Epithelial cell of prostate (primary cell): ENCODE data around the gene AK8.

ENCODE experiments used
- DNase-seq: peaks from one replicate; pipeline ENCODE4 v3.0.0-alpha.2; 2011; ENCODE audit warnings: low read depth, low spot score
- H3K27ac ChIP-seq: fragments of 450-650 bp; 2 replicates; pipeline ENCODE4 v1.5.1; 2017; ENCODE audit warnings: mild to moderate bottlenecking

The AK8 gene

DNA sequence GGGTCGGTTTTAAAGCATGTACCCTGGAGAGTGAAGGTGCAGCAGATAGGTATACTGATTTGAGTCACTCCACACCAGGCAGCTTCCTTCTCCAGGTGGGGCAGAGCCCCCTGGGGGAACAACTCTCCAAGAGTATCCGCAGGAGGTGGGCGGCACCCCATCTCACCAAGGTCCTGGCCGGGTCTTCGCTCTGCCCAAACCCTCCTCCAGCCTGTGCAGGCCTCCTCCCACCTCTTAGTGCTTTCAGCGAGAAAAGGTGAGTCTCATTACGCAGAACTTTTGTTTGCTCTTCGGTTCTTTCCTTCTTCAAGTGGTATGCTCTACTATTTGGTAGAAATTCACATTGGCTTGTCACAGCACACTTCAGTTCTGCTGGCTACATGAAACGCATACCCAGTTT, 14.3 kb upstream of the AK8 start:
- no peak for DNase-seq
- no peak overlapping the region for H3K27ac ChIP-seq

DNA sequence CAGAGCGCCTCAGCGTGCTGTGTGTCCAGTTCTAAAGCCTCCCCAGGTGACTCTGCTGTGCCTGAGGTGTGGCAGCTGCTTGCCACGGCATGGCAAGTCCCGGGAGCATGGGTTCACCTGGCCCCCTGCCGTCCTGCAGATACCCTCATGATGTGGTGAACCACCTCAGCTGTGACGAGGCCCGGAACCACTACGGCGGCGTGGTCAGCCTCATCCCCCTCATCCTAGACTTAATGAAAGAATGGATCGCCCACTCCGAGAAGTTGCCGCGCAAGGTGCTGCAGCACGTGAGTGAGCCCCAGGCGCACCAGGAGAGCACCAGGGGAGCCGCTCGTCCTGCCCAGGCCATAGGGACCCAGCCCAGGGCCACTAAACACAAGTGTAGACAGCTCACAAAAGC, 10.1 kb upstream of the AK8 start:
- DNase-seq = no peak
- H3K27ac ChIP-seq = no peak overlapping the region

DNA sequence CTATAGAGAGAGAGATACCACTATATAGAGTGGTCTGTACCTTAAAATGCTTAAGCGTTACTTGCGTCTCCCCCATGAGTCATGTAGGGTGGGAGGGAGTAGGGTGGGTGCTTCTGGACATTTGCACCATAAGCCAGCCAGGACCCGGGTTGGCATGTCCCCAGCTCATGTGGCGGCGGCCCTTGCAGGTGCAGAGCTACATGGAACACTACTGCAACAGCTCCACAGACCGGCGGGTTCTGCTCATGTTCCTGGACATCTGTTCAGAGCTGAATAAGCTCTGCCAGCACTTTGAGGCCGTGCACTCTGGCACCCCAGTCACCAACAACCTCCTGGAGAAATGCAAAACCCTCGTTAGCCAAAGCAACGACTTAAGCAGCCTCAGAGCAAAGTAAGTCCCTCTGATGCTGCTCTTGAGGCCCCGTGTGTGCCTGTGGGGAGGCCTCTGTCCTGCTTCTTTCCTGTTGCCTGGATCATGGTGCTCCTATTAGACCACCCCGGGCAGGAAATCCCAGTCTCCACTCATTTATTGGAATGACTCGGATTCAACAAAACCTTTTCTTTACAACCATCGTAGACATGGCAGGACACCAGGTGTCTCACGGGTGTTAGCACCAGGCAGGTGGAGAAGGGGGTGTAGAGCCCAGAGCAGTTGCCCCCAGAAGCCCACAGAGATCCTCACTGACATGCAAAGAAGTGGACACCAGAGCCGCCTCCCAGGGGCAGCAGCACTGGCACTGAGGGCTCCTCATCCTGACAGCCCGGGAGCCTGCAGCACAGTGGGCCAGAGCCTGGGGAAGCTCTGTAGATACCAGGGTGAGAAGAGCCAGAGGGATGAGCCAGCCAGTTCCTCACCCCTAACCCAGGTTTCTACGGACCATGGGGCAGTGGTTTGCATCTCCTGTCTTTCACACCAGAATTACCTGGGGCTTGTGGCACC, 9.4 kb upstream of the AK8 start:
- DNase-seq = no peak
- no peak overlapping the region for H3K27ac ChIP-seq

DNA sequence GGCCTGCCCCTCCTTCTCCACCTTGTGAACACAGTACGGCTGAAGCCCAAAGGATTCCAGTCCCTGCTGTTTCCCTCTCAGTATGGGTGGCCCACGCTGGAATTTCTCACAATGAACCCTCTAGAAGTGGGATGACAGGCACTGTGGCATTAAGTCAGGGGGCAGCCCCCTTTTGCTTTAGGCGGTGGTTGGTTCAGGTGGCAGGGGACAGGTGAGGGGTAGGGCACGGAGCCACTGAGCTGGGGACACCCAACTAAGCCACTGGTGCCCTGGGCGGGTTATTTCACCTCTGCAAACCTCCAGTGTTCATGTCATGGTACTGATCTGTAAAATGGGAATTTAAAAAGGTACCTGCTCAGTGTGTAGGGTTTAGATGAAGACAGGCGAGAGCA, 8.2 kb upstream of the AK8 start:
- DNase-seq = no peak
- H3K27ac ChIP-seq = no peak overlapping the region

DNA sequence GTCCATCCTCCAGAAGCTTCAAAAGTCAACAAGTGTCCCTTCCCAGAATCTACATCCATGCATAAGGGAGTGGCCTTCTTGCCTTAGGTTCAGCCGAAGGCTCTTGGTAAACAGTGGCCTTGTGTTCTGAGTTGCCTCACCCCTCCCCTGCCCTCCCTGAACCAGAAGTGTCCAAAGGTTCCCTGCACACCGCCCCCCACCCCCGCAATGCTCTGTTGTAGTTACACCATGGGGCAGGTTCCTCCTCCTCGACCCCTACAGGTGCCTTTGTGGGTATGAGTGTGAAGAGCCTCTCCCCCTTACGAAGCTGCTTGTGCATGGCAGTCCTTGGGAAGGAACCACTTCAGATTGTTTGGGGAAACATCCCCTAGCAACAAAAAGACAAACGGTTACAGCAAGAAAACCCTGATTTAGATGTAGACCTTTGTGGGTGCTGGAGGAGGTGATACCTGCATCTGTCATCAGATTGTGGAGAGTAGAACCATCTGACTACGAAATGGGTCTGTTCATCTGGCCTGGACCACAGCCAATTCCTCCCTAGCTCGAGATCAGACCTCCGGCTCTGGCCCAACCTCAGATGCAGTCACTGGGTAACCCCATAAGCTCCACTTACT, 7.7 kb upstream of the AK8 start:
- no peak for DNase-seq
- no peak overlapping the region for H3K27ac ChIP-seq

DNA sequence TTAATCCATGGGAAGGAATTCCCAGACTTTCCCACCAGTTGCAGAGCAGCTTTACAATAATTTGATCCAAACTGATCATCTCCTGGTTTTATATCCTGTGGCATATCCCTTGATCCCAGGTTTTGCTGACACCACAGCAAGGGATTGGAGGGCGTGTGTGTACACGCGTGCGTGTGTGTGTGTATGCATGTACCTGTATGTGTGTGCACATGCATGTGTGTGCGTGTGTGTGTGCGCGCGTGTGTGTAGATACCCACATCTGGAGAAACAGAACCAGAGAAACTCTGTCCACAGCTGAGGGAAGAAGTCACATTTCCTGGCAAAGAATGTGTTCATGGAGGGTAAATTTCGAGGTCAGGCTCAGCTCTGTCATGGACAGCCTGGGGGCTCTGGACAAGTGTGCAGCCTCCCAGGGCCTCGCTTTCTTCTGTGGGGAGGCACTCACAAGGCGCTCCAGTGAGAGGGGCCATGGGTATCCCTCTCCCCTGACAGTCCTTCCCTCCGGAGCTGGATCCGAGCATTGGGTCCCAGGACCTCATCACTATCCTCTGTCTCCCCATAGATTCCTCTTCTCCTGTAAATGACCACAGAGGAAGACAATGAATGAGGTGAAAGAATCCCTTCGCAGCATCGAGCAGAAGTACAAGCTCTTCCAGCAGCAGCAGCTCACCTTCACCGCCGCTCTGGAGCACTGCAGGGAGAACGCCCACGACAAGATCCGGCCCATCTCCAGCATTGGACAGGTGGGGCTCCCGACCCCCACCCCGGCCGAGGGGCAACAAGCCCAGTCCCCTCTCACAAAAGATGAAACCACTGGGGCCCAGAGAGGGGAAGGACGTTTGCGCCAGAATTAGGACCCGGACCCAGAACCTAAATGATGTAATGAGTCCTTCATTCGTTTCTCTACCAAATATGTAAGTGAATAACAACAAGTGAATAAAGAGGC, 5.5 kb upstream of the AK8 start:
- H3K27ac ChIP-seq = no peak overlapping the region
- no peak for DNase-seq

DNA sequence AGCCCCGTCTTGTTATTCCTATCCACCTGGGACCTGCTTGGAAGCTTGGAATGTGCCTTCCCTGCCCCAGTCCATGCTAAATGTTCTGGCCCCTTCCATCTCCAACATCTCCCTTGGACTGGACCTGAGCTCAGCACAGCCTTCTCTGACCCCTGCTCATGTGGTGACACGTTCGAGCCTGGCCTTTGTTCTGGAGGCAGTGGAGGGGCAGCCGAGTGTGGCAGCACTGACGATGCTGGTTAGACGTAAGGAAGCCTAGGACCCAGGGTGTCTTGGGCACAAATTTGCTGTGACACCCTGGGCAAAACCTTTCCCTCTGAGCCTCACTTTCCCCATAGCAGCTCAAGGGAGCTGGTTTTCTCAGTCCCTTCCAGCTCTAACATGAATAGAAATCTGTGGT, 4.5 kb upstream of the AK8 start:
- DNase-seq = no peak
- H3K27ac ChIP-seq = no peak overlapping the region

DNA sequence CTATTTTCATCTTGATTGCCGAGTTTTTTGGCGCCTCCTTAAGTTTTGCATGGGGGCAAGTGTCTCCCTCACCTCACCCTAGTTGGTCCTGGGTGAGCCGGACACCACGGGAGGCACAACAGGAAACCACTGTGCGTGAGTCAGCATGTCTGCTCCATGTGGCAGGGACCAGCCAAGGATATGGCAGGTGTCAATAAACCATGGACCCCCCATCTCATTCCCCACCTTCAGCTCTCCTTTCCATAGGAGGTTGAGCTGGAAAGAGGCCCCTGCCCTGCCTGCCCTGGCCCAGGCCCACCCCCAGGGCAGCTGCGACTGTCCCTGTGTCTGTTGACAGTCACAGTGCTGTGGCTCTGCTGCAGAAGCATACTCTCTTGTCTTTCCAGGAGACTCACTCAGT, 3.7 kb upstream of the AK8 start:
- no peak for DNase-seq
- H3K27ac ChIP-seq = no peak overlapping the region

DNA sequence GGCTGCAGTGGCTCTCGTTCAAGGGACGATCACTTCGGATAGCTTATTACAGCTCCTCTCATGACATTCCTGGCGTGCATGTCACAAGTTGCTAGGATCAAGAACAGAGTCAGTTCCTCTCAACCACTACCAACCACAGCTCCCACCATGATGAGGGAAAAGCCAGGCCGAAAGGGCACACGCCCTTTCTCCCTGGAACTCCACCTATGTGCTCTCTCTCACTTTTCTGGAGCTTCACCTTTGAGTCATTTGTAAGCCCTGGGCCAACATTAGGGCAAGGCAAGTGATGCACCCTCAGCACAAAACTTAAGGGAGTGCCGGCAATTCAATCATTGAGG, 2.2 kb upstream of the AK8 start:
- peak overlapping the region; percentile 13 for H3K27ac ChIP-seq
- DNase-seq = no peak

DNA sequence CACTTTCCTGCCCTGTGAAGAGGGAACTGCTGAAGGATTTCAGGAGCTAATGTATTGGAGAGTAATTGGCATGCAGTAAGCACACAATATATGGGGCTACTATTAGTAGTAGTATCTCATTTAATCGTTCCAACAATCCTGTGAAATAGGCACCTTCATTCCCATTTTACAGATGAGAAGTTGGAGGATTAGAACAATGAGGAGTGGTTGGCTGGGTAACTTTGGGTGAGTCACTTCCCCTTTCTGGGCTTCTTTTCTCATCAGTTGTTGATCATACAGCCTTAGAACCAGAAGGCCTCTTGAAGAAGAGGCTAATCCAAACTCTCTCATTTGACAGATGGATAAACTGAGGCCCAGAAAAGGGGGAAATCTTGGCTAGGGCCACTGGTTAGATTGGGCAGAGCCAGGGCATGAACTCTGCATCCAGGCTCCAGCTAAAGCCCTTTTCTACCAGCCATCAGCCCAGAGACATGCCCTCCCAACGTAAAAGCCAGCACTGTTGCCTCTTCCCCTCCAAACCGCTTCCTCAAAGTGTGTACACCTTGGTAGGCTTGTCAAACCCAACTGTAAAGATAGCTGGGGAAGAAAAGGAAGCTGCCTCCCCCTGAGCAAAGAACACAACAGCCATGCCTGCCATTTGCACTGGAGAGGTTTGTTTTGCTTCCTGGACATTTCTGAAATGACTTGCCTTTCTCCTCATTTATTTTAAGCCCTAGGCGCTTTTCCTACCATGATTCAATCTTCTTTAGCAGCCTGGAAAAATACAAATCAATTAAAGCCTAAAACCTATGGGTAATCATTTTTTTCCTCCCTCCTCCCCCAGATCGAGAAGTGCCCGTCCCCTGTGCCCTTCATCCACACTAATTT, 1.6 kb upstream of the AK8 start:
- no peak for DNase-seq
- H3K27ac ChIP-seq = peak overlapping the region; percentile 13

DNA sequence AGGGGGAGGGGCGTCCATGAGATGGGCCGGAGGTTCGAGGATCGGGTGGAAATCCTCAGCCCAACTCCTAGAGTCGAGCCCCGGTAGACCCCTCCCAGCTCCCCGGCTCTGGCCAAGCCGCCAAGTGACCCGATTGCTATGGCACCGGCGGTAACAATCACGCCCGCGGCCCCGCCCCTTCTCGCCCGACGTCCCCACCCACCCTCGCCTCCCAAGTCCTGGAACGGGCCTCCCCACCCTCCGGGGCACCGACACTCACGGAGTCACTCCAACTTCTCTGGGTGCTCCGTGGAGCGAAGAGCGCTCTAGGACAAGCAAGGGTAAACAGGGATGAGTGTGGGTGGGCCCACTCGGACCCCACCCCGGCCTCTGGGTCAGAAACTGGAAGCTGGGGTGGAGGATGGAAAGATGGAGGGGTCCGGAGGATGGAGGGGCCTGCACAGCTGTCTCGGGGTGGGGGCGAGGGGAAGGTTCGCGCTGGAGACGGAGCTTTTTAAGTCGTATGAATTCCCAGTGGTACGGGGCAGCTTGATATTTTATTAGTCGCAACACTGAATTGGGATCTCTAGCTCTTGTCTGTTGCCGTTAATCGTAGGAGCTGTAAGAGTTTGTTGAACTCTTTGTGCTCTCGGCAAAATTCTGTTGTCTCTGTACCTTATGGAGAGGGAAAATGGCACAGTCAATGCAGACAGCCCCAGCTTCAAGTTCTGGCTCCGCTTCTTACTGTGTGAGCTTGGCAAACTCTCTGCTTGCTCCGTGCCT, 792 bp upstream of the AK8 start, which contains the start of gene SPACA9:
TSS of gene SPACA9 (plus strand) at position 204 of the 762 bp plus-strand sequence. CDS start 5,050 bp downstream, outside the sequence.
- peak within 1 kb of the TSS; percentile 44 for H3K27ac ChIP-seq
- DNase-seq = no peak

DNA sequence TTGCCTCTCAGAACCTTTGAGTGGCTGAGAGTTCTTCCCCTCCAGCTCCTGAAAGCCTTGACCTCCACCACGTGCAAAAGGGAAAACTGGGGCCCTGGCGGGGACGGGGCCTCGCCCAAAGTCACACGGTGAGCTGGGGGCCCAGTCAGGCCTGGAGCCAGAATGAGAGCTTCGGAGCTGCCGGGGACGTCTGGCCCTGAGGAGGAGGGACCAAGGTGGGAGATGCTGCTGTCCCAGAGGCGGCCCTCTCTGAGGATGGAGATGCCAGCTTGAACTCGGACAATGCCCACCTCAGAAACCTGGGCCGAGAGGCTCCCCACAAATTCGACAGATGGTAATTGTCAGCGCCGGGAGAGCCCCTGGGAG, 643 bp downstream of the AK8 start:
- no peak overlapping the region for H3K27ac ChIP-seq
- no peak for DNase-seq

DNA sequence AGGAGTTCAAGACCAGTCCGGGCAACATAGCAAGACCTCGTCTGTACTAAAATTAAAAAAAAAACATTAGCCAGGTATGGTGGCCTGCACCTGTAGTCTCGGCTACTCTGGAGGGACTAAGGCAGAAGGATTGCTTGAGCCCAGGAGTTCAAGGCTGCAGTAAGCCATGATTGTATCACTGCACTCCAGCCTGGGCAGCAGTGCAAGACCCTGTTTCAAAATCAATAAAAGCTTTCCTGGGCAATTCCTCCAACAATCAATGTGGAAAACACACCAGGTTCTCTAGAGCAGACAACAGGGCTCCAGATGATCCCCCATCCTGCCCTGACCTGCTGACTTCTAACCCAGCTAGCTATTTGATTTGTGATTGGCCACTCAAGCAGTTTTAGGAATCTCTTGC, 1.2 kb downstream of the AK8 start:
- no peak for DNase-seq
- H3K27ac ChIP-seq = no peak overlapping the region

DNA sequence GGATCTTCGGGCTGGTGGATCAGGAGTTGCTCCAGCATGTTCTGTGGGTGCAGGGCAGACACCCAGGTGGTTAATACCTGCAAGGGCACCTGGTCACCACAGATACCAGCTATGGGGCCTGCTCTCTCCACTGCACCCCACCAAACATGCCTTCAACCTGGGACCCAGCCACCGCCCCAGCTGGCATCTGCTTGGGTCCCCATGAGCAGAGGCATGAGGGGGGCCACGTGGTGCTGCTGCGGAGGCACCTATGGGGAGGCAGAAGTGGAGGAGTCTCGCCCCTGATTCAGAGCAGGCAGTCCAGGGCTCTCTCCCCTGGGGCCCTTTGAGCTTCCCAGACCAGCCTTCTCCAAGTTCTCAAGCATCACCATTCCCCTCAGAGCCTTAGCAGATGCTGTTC, 2.9 kb downstream of the AK8 start:
- no peak overlapping the region for H3K27ac ChIP-seq

DNA sequence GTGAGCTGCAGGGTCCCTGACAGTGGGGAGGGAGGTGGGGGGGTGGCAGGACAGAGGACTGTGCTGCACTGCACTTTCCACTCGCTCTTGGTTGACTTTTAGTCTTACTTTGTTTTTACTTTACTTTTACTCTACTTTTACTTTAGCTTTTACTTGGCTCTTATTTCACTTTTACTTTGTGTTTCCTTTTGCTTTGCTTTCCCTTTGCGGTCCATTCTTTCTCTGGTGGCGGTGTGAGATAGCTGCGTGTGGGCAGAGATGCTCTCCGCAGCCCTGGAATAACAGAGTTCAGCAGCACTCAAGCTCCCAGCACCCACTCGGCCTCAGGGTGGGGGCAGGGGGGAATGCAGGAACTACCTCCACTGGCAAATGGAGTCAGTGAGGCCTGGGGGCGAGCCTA, 4.7 kb downstream of the AK8 start:
- H3K27ac ChIP-seq = no peak overlapping the region
- no peak for DNase-seq

More for the DNA sequence above, 2.9 kb downstream of the AK8 start:
- no peak for DNase-seq

DNA sequence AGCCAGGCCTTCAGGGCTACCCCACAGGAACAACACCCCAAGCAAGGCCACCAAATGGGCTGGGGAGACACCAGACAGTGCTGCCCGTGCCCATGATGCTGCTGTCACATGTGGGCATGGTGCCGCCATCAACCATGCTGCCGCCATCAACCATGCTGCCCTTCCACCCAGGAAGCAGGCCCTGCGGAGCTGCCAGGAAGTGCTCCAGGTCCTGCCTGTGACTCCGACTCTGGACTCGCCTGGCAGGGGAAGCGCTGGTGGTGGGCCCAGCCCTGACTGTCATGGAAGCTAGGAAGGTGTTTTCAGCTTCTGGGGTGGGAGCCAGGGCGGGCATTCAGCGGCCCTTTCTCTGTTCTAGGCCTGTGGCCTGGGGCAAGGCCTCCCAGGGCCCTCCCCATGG, 8.8 kb downstream of the AK8 start:
- DNase-seq = no peak
- no peak overlapping the region for H3K27ac ChIP-seq

DNA sequence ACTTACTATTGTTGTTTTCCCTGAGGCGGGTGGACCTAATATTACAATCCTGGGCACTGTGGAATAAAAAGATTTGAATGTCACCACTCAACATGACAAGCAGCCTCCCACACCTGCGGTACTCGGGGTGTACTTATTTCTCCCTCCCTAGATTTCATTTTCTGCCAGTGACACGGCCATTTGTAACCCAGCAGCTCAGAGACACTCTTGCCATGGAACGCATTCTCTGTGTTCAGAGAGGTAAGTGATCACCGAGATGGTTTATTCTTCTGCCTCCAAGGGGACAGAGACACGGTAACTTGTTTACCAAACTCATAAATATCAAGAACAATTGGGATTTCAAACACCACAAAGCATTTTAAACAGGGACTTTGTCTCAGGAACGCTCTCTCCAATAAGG, 11.2 kb downstream of the AK8 start:
- no peak for DNase-seq
- no peak overlapping the region for H3K27ac ChIP-seq

DNA sequence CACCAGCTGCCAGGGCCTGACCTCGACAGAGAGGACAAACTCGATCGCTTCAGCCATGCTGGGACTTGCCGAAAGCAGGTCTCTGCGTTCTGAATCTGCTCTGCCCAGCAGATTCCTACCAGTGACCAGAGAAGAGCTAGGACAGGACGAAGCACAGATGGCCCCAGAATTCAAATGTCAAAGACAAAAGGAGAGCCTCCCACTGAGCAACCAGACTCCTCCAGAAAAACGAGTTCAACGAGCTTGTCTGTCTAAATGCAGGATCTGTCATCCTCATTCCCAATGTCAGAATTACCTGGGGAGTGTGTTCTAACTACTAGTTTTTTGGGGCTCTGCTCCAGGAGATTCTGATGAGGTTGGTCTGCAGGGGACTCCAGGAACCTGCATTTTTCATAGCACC, 13.4 kb downstream of the AK8 start:
- DNase-seq = no peak
- H3K27ac ChIP-seq = no peak overlapping the region

DNA sequence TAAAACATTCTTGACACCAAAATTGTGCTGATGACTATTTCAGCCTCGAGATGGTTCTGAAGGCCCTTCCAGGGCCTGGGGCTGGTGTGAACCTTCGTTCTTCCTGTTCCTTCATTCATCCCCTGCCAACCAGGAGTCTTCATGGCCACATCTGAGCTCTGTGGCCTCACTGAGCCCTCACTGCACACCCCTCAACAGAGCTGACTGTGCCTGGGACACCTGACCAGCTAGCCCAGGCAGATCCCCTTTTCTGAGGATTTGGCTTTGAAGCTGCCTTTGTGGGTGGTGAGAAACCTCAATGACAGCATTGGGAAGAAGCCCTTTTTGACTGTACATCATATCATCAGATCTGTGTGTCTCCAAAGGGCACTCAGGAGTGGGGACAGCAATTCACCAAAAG, 13.8 kb downstream of the AK8 start:
- H3K27ac ChIP-seq = no peak overlapping the region
- DNase-seq = no peak
